Hepatocyte (in vitro differentiated cells): ENCODE data around the gene DHRS1. TPM values are rescaled to one million over a fixed set of nuclear protein-coding genes. Genes with fewer than 3 reads are reported as not detected.

Source experiments
- DNase-seq: peaks from one replicate; pipeline ENCODE4 v3.0.0-alpha.2; 2016; ENCODE audit warnings: low spot score
- H2AFZ ChIP-seq: fragments of 200-600 bp; sonication (generic); 2 replicates; pipeline ENCODE4 v1.6.0; 2016; ENCODE audit warnings: antibody characterized with exemption, mild to moderate bottlenecking
- H3K27ac ChIP-seq: fragments of 200-600 bp; sonication (generic); 2 replicates; pipeline ENCODE4 v1.5.1; 2016; ENCODE audit warnings: mild to moderate bottlenecking
- H3K27me3 ChIP-seq: fragments of 200-600 bp; sonication (generic); 2 replicates; pipeline ENCODE4 v1.6.1; 2016
- H3K36me3 ChIP-seq: fragments of 200-600 bp; sonication (generic); replicated peaks from 2 replicates; pipeline ENCODE4 v1.5.1; 2016; ENCODE audit warnings: low read depth; ENCODE audit not compliant: insufficient read depth
- H3K4me1 ChIP-seq: fragments of 200-600 bp; sonication (generic); 2 replicates; pipeline ENCODE4 v1.5.1; 2016; ENCODE audit warnings: mild to moderate bottlenecking, moderate library complexity; ENCODE audit not compliant: insufficient read depth
- H3K4me2 ChIP-seq: fragments of 200-600 bp; sonication (generic); 2 replicates; pipeline ENCODE4 v1.6.0; 2016
- H3K4me3 ChIP-seq: fragments of 200-600 bp; sonication (generic); 2 replicates; pipeline ENCODE4 v1.5.1; 2016; ENCODE audit warnings: mild to moderate bottlenecking
- H3K79me2 ChIP-seq: fragments of 200-600 bp; sonication (generic); 2 replicates; pipeline ENCODE4 v1.6.0; 2017; ENCODE audit warnings: mild to moderate bottlenecking
- H3K9me2 ChIP-seq: fragments of 200-600 bp; sonication (generic); replicated peaks from 2 replicates; pipeline ENCODE4 v1.6.0; 2017; ENCODE audit warnings: mild to moderate bottlenecking; ENCODE audit not compliant: insufficient read depth
- H3K9me3 ChIP-seq: fragments of 200-600 bp; sonication (generic); 2 replicates; pipeline ENCODE4 v1.5.1; 2016; ENCODE audit warnings: low read depth, mild to moderate bottlenecking
- H4K20me1 ChIP-seq: fragments of 200-600 bp; sonication (generic); 2 replicates; pipeline ENCODE4 v1.6.0; 2016; ENCODE audit warnings: mild to moderate bottlenecking; ENCODE audit not compliant: insufficient read depth, poor library complexity, severe bottlenecking
- CTCF ChIP-seq: fragments of 200-600 bp; sonication (generic); IDR thresholded peaks from 2 replicates; pipeline ENCODE4 v1.5.1; 2016; ENCODE audit warnings: antibody characterized with exemption, mild to moderate bottlenecking; ENCODE audit not compliant: poor library complexity
- EZH2 ChIP-seq: fragments of 200-600 bp; sonication (generic); IDR thresholded peaks from 2 replicates; pipeline ENCODE4 v1.6.1; 2016; ENCODE audit warnings: antibody characterized with exemption, mild to moderate bottlenecking, borderline replicate concordance
- EZH2phosphoT487 ChIP-seq: fragments of 200-600 bp; sonication (generic); IDR thresholded peaks from one replicate; pipeline ENCODE4 v1.6.1; 2018; ENCODE audit warnings: antibody characterized with exemption, mild to moderate bottlenecking, low read depth, moderate library complexity; ENCODE audit not compliant: unreplicated experiment, severe bottlenecking
- WGBS: methylation state at CpG from one replicate; pipeline ENCODE4 v1.1.6; 2016; ENCODE audit warnings: low lambda C conversion rate; ENCODE audit errors: missing lambda C conversion rate; 5-methylcytosine and 5-hydroxymethylcytosine counted together
- polyA plus RNA-seq: library from polyadenylated mRNA; unstranded; fragments of >200 nt; fragmentation: Nextera tagmentation; extraction: Ambion mirVana; gene quantifications from 2 replicates; pipeline ENCODE4 v1.2.1, GENCODE V29; 2016
- total RNA-seq: library from RNA; depleted of rRNA; stranded (reverse); fragments of >200 nt; gene quantifications from 2 replicates; pipeline ENCODE4 v1.2.3, GENCODE V29; 2014

Gene DHRS1
- total and polyA plus RNA-seq, 2 experiments from 2014 or later: 23.0 to 39.5 TPM

GRCh38 chr14:24284501-24285035 lies 15.0 kb downstream of the DHRS1 start:
- DNase-seq: no peak
- Histone ChIP-seq H4K20me1 (no peaks in the 10 kb centered on the region), H3K9me3 (no peaks in the 10 kb centered on the region), H3K4me2 (no peak overlapping the region), H3K27me3 (no peaks in the 10 kb centered on the region), H3K27ac (no peak overlapping the region), H3K9me2 (no peaks in the 10 kb centered on the region), H3K4me3 (no peak overlapping the region), H3K79me2 (no peaks in the 10 kb centered on the region), H3K4me1 (no peaks in the 10 kb centered on the region), H2AFZ (no peak overlapping the region), H3K36me3 (no peaks in the 10 kb centered on the region)
- TF ChIP-seq CTCF: no peak
- no peak for TF ChIP-seq EZH2phosphoT487
- no peak for TF ChIP-seq EZH2
- WGBS: 93% methylated on average over 11 of the region's 11 CpGs

GRCh38 chr14:24283796-24284460 lies 15.7 kb downstream of the DHRS1 start:
- Histone ChIP-seq H3K4me3 (no peak overlapping the region), H3K9me3 (no peaks in the 10 kb centered on the region), H3K27ac (no peak overlapping the region), H3K9me2 (no peaks in the 10 kb centered on the region), H4K20me1 (no peaks in the 10 kb centered on the region), H3K36me3 (no peaks in the 10 kb centered on the region), H3K4me1 (no peaks in the 10 kb centered on the region), H2AFZ (no peak overlapping the region), H3K27me3 (no peaks in the 10 kb centered on the region), H3K4me2 (no peak overlapping the region), H3K79me2 (no peaks in the 10 kb centered on the region)
- no peak for DNase-seq
- 86% methylated on average over 5 of the region's 5 CpGs for WGBS
- no peak for TF ChIP-seq EZH2phosphoT487
- TF ChIP-seq CTCF: no peak
- TF ChIP-seq EZH2: no peak

- Histone ChIP-seq H3K9me3 (no peaks in the 10 kb centered on the region), H3K36me3 (no peaks in the 10 kb centered on the region), H3K4me2 (no peak overlapping the region), H3K27me3 (no peaks in the 10 kb centered on the region), H2AFZ (no peak overlapping the region), H3K4me1 (no peaks in the 10 kb centered on the region), H4K20me1 (no peaks in the 10 kb centered on the region), H3K9me2 (no peaks in the 10 kb centered on the region), H3K4me3 (no peak overlapping the region), H3K27ac (no peak overlapping the region), H3K79me2 (no peaks in the 10 kb centered on the region)
- whole genome bisulfite sequencing: 86% methylated on average over 3 of the region's 3 CpGs
- DNase-seq: no peak
- TF ChIP-seq EZH2: no peak
- no peak for TF ChIP-seq CTCF
- no peak for TF ChIP-seq EZH2phosphoT487
Measured at GRCh38 chr14:24282736-24283135, 16.8 kb downstream of the DHRS1 start.

- no peaks in the 10 kb centered on the region for H3K9me2 ChIP-seq
- 96% methylated on average over 7 of the region's 7 CpGs for WGBS
- H4K20me1 ChIP-seq: no peaks in the 10 kb centered on the region
- H3K4me3 ChIP-seq: no peak overlapping the region
- no peaks in the 10 kb centered on the region for H3K4me1 ChIP-seq
- no peaks in the 10 kb centered on the region for H3K27me3 ChIP-seq
- no peak for DNase-seq
- no peak overlapping the region for H3K4me2 ChIP-seq
- H3K36me3 ChIP-seq: no peaks in the 10 kb centered on the region
- TF ChIP-seq CTCF (no peak), EZH2phosphoT487 (no peak), EZH2 (no peak)
- H3K9me3 ChIP-seq: no peaks in the 10 kb centered on the region
- peaks cover 2% of the 10 kb centered on the region for H3K79me2 ChIP-seq
- no peak overlapping the region for H3K27ac ChIP-seq
- no peak overlapping the region for H2AFZ ChIP-seq
Measured at GRCh38 chr14:24281636-24282035, 17.9 kb downstream of the DHRS1 start.
